NCI-H446 (cell line): ENCODE measurements around the gene SRCIN1.

ENCODE experiments used
- DNase-seq, 2 experiments: peaks; one replicate each; lab custom pipeline; 2025; lab: John Stamatoyannopoulos, UW

SRCIN1 gene

GRCh38 chr17:38598995-38599394 is 6.8 kb downstream of the SRCIN1 start:
- DNase-seq, result no peak

GRCh38 chr17:38598536-38598935 is 7.2 kb downstream of the SRCIN1 start:
- DNase-seq, result peak in 1 of 2 experiments; percentile 74

GRCh38 chr17:38597375-38597774 is 8.4 kb downstream of the SRCIN1 start:
- DNase-seq, result no peak

- no peak for DNase-seq
These were observed 9.1 kb downstream of the SRCIN1 start for GRCh38 chr17:38596651-38597050.

- no peak for DNase-seq
These were observed 9.9 kb downstream of the SRCIN1 start for GRCh38 chr17:38595892-38596291.

GRCh38 chr17:38594152-38594551 is 11.6 kb downstream of the SRCIN1 start:
- no peak for DNase-seq

GRCh38 chr17:38592487-38592886 is 13.3 kb downstream of the SRCIN1 start:
- DNase-seq, result no peak

GRCh38 chr17:38591759-38592241 is 14.0 kb downstream of the SRCIN1 start:
- no peak for DNase-seq

GRCh38 chr17:38590988-38591758 is 14.6 kb downstream of the SRCIN1 start:
- peak in 1 of 2 experiments; percentile 51 for DNase-seq

- DNase-seq, result no peak
These were observed 16.2 kb downstream of the SRCIN1 start for GRCh38 chr17:38589462-38590114.

- DNase-seq, result no peak
These were observed 17.0 kb downstream of the SRCIN1 start for GRCh38 chr17:38588788-38589174.

- DNase-seq, result peak in 1 of 2 experiments; percentile 54
These were observed 17.6 kb downstream of the SRCIN1 start for GRCh38 chr17:38587947-38588787.

- no peak for DNase-seq
These were observed 18.5 kb downstream of the SRCIN1 start for GRCh38 chr17:38587203-38587602.

GRCh38 chr17:38586788-38587187 is 19.0 kb downstream of the SRCIN1 start:
- no peak for DNase-seq

- peak in 1 of 2 experiments; percentile 50 for DNase-seq
These were observed 19.7 kb downstream of the SRCIN1 start for GRCh38 chr17:38585918-38586529.

- DNase-seq, result peak in 1 of 2 experiments; percentile 50
These were observed 20.5 kb downstream of the SRCIN1 start for GRCh38 chr17:38585056-38585917.

GRCh38 chr17:38584350-38584925 is 21.3 kb downstream of the SRCIN1 start:
- peak in 1 of 2 experiments; percentile 63 for DNase-seq

GRCh38 chr17:38583828-38584349 is 21.9 kb downstream of the SRCIN1 start:
- no peak for DNase-seq

- no peak for DNase-seq
These were observed 22.6 kb downstream of the SRCIN1 start for GRCh38 chr17:38583176-38583575.

- DNase-seq, result peak in 1 of 2 experiments; percentile 38
These were observed 23.7 kb downstream of the SRCIN1 start for GRCh38 chr17:38582069-38582468.
